ENCODE measurements around the gene C11orf87.
A peak's percentile ranks its signal among the peaks of the same experiment; 100 is the strongest.

C11orf87 gene

GRCh38 chr11:109421981-109422869 lies at the start of gene C11orf87:
TSS of gene C11orf87 (plus strand) at chr11:109422190. CDS start at chr11:109423634, 1,444 bp downstream.
- Histone ChIP-seq H3K9ac (ENCODE audit: low read length in 2 of 2) (no peak within 1 kb of the TSS), H3K27ac (ENCODE audit: low read length) (no peak within 1 kb of the TSS), H3K36me3 (ENCODE audit: control insufficient read depth in 2 of 2, insufficient read depth in 2 of 2, low read length in 2 of 2) (no peaks in the 10 kb centered on the region), H3K4me1 (ENCODE audit: control insufficient read depth, insufficient read depth, low read length) (peaks cover 7% of the 10 kb centered on the region), H3K4me3 (ENCODE audit: low read length in 2 of 2) (peak within 1 kb of the TSS; percentile 34 to 57), H3K9me3 (ENCODE audit: control insufficient read depth in 2 of 2, low read length in 2 of 2) (no peaks in the 10 kb centered on the region), H3K27me3 (ENCODE audit: control insufficient read depth in 1 of 2, insufficient read depth in 2 of 2, low read length in 2 of 2) (peaks cover 19 to 22% of the 10 kb centered on the region in 2 donors)

DNA sequence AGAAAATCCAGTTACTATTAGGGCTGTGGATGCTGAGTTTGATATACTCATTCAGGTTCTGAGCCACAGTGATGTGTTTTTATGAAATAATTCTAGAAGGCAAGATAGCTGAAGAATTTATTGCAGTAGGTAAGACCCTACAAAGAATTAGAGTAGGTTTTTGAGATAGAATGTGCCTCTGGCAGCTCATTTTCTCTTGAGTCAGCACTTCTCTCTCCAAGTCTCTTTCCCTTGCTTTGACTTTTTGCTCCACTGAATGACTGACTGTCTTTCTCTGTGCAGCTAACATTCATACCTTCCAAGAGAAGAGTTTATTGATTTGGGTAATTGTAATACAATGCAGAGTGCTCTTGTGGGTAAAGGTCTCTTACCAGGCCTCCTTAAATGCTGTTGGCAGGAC lies 48.0 kb upstream of the C11orf87 start:
- Histone ChIP-seq H3K9ac (ENCODE audit: low read length in 2 of 2) (no peak overlapping the region), H3K27ac (ENCODE audit: low read length) (no peak overlapping the region), H3K27me3 (ENCODE audit: control insufficient read depth in 1 of 2, insufficient read depth in 2 of 2, low read length in 2 of 2) (no peaks in the 10 kb centered on the region), H3K36me3 (ENCODE audit: control insufficient read depth in 2 of 2, insufficient read depth in 2 of 2, low read length in 2 of 2) (no peaks in the 10 kb centered on the region), H3K4me3 (ENCODE audit: low read length in 2 of 2) (no peak overlapping the region), H3K9me3 (ENCODE audit: control insufficient read depth in 2 of 2, low read length in 2 of 2) (no peaks in the 10 kb centered on the region), H3K4me1 (ENCODE audit: control insufficient read depth, insufficient read depth, low read length) (peaks cover 4% of the 10 kb centered on the region)

GRCh38 chr11:109374441-109374840 lies 47.5 kb upstream of the C11orf87 start:
- Histone ChIP-seq H3K4me1 (ENCODE audit: control insufficient read depth, insufficient read depth, low read length) (peaks cover 4% of the 10 kb centered on the region), H3K4me3 (ENCODE audit: low read length in 2 of 2) (no peak overlapping the region), H3K9ac (ENCODE audit: low read length in 2 of 2) (no peak overlapping the region)

DNA sequence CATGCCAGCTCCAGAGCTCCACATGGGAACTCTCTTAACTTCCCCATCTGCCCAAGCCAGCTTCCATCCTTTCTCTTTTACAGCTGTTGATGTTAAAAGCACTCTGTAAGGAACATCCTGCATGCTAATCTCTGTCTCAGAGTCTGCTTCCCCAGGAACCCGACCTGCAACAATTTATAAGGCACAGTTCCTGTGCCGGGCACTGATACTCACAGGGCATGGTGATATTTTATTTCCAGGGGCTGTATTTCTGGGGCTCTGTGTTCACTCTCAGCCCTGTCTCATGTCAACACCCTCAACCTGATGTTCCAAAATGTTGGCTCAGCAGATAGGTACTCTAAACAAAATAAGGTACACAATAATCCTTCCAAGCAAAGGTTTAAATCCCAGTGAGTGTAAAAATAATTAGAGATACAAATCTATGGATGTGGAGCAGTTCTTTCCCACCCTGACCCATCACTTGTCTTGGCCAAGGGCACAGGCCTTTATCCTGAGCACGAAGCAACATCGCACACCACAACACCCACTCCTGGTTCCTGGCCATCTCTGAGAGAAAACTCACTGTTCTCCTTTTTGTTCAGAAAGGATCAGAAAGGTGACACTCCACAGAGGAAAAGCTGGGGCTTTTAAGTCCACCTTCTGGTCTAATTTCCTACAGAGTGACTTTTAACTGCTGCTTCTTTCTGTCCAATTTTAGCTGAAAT lies 44.8 kb upstream of the C11orf87 start:
- H3K9me3 ChIP-seq (ENCODE audit: control insufficient read depth in 2 of 2, low read length in 2 of 2): no peaks in the 10 kb centered on the region
- H3K9ac ChIP-seq (ENCODE audit: low read length in 2 of 2): no peak overlapping the region
- H3K4me3 ChIP-seq (ENCODE audit: low read length in 2 of 2): no peak overlapping the region
- H3K4me1 ChIP-seq (ENCODE audit: control insufficient read depth, insufficient read depth, low read length): peaks cover 4% of the 10 kb centered on the region
- H3K27ac ChIP-seq (ENCODE audit: low read length): no peak overlapping the region
- H3K27me3 ChIP-seq (ENCODE audit: control insufficient read depth in 1 of 2, insufficient read depth in 2 of 2, low read length in 2 of 2): no peaks in the 10 kb centered on the region
- H3K36me3 ChIP-seq (ENCODE audit: control insufficient read depth in 2 of 2, insufficient read depth in 2 of 2, low read length in 2 of 2): no peaks in the 10 kb centered on the region

More at GRCh38 chr11:109374441-109374840, 47.5 kb upstream of the C11orf87 start:
- no peaks in the 10 kb centered on the region for H3K27me3 ChIP-seq (ENCODE audit: control insufficient read depth in 1 of 2, insufficient read depth in 2 of 2, low read length in 2 of 2)
- H3K9me3 ChIP-seq (ENCODE audit: control insufficient read depth in 2 of 2, low read length in 2 of 2): no peaks in the 10 kb centered on the region
- no peak overlapping the region for H3K27ac ChIP-seq (ENCODE audit: low read length)
- no peaks in the 10 kb centered on the region for H3K36me3 ChIP-seq (ENCODE audit: control insufficient read depth in 2 of 2, insufficient read depth in 2 of 2, low read length in 2 of 2)

- Histone ChIP-seq H3K27ac (ENCODE audit: low read length) (no peak overlapping the region), H3K27me3 (ENCODE audit: control insufficient read depth in 1 of 2, insufficient read depth in 2 of 2, low read length in 2 of 2) (no peaks in the 10 kb centered on the region), H3K4me3 (ENCODE audit: low read length in 2 of 2) (no peak overlapping the region), H3K9ac (ENCODE audit: low read length in 2 of 2) (no peak overlapping the region), H3K9me3 (ENCODE audit: control insufficient read depth in 2 of 2, low read length in 2 of 2) (no peaks in the 10 kb centered on the region), H3K4me1 (ENCODE audit: control insufficient read depth, insufficient read depth, low read length) (peaks cover 4% of the 10 kb centered on the region), H3K36me3 (ENCODE audit: control insufficient read depth in 2 of 2, insufficient read depth in 2 of 2, low read length in 2 of 2) (no peaks in the 10 kb centered on the region)
Observed at GRCh38 chr11:109378034-109378433, 44.0 kb upstream of the C11orf87 start.

- no peaks in the 10 kb centered on the region for H3K4me1 ChIP-seq (ENCODE audit: control insufficient read depth, insufficient read depth, low read length)
- H3K27ac ChIP-seq (ENCODE audit: low read length): no peak overlapping the region
- H3K4me3 ChIP-seq (ENCODE audit: low read length in 2 of 2): no peak overlapping the region
- no peaks in the 10 kb centered on the region for H3K9me3 ChIP-seq (ENCODE audit: control insufficient read depth in 2 of 2, low read length in 2 of 2)
- H3K9ac ChIP-seq (ENCODE audit: low read length in 2 of 2): no peak overlapping the region
- H3K36me3 ChIP-seq (ENCODE audit: control insufficient read depth in 2 of 2, insufficient read depth in 2 of 2, low read length in 2 of 2): no peaks in the 10 kb centered on the region
- no peaks in the 10 kb centered on the region for H3K27me3 ChIP-seq (ENCODE audit: control insufficient read depth in 1 of 2, insufficient read depth in 2 of 2, low read length in 2 of 2)
Observed at GRCh38 chr11:109383306-109383705, 38.7 kb upstream of the C11orf87 start.

DNA sequence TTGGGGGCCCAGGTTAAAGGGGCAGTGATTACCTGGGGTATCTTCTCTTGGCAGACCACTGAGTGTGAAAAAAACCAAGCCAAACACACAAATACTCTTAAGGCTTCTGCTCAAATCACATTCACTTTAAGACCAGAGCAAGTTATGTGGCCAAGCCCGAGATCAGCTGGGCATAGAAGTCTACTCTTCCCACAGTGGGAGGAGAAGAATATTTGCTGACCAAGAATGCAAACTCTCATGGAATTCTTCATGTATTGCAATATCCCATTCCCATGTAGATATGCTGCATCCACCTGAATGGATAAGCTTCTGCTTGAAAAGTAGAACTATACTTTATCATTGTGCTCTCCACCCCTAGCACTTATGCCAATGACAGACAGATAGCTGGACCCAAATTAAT lies 37.1 kb upstream of the C11orf87 start:
- Histone ChIP-seq H3K9me3 (ENCODE audit: control insufficient read depth in 2 of 2, low read length in 2 of 2) (no peaks in the 10 kb centered on the region), H3K9ac (ENCODE audit: low read length in 2 of 2) (no peak overlapping the region), H3K36me3 (ENCODE audit: control insufficient read depth in 2 of 2, insufficient read depth in 2 of 2, low read length in 2 of 2) (no peaks in the 10 kb centered on the region), H3K27ac (ENCODE audit: low read length) (no peak overlapping the region), H3K4me3 (ENCODE audit: low read length in 2 of 2) (no peak overlapping the region), H3K27me3 (ENCODE audit: control insufficient read depth in 1 of 2, insufficient read depth in 2 of 2, low read length in 2 of 2) (no peaks in the 10 kb centered on the region), H3K4me1 (ENCODE audit: control insufficient read depth, insufficient read depth, low read length) (no peaks in the 10 kb centered on the region)

DNA sequence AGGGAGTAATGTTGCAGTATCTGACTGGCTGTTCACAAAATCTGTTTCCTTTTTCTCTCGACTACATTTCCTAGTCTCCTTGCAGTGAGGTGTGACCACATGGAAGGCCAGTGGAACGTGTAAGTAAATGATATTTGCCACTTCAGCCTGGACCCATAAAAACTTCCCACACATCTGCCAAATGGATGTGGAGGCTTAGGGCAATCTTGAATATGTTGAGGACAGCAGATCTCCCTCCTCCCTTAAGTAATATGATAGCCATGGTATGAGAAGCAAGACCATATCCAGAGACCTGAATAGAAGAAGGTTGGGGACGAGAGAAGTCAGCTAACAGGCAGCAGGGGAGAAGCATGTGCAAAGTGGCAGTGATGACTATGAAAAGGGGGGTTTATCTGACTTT lies 33.0 kb upstream of the C11orf87 start:
- H3K9ac ChIP-seq (ENCODE audit: low read length in 2 of 2): no peak overlapping the region
- H3K9me3 ChIP-seq (ENCODE audit: control insufficient read depth in 2 of 2, low read length in 2 of 2): no peaks in the 10 kb centered on the region
- H3K4me3 ChIP-seq (ENCODE audit: low read length in 2 of 2): no peak overlapping the region
- H3K27me3 ChIP-seq (ENCODE audit: control insufficient read depth in 1 of 2, insufficient read depth in 2 of 2, low read length in 2 of 2): no peaks in the 10 kb centered on the region
- H3K36me3 ChIP-seq (ENCODE audit: control insufficient read depth in 2 of 2, insufficient read depth in 2 of 2, low read length in 2 of 2): no peaks in the 10 kb centered on the region
- H3K4me1 ChIP-seq (ENCODE audit: control insufficient read depth, insufficient read depth, low read length): no peaks in the 10 kb centered on the region
- no peak overlapping the region for H3K27ac ChIP-seq (ENCODE audit: low read length)

DNA sequence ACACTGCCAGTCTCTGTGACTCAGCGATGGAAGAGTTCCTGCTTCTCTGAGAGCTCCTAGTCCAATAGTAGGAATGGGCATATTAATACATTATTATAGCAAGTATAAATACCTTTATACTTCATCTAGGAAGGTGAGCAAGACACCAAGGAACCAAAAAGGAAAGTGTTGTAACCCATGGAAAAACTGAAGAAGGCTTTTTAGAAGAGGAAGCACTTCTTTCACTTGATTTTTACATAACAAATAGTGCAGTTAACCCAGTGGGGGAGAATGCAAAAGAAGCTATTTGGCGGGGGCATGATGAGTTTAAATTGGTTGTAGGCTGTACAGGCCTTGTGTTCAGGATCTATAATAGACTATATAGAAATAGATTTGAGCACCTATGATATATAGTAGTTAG lies 31.2 kb upstream of the C11orf87 start:
- Histone ChIP-seq H3K4me1 (ENCODE audit: control insufficient read depth, insufficient read depth, low read length) (no peaks in the 10 kb centered on the region), H3K36me3 (ENCODE audit: control insufficient read depth in 2 of 2, insufficient read depth in 2 of 2, low read length in 2 of 2) (no peaks in the 10 kb centered on the region), H3K9ac (ENCODE audit: low read length in 2 of 2) (no peak overlapping the region), H3K27ac (ENCODE audit: low read length) (no peak overlapping the region), H3K9me3 (ENCODE audit: control insufficient read depth in 2 of 2, low read length in 2 of 2) (no peaks in the 10 kb centered on the region), H3K27me3 (ENCODE audit: control insufficient read depth in 1 of 2, insufficient read depth in 2 of 2, low read length in 2 of 2) (no peaks in the 10 kb centered on the region), H3K4me3 (ENCODE audit: low read length in 2 of 2) (no peak overlapping the region)

DNA sequence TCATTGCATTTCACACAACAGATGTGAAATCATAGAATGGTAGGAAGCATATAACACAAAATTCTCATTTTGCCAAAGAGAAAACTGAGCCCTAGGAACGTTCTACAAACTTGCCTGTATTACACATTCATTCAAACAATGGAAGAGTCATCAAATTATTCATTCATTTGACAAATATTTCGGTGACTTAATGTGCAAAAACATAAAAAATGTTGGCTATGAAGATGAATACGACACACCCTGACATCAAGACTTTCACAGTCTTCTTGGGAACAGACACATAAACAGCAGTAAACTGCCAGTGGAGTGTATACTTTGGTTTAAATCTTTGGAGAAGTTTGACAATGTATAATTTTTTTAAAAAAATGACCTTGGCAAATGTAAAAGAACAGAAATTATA lies 20.4 kb upstream of the C11orf87 start:
- H3K36me3 ChIP-seq (ENCODE audit: control insufficient read depth in 2 of 2, insufficient read depth in 2 of 2, low read length in 2 of 2): no peaks in the 10 kb centered on the region
- H3K9me3 ChIP-seq (ENCODE audit: control insufficient read depth in 2 of 2, low read length in 2 of 2): peaks cover 0 to 3% of the 10 kb centered on the region in 2 donors
- H3K4me3 ChIP-seq (ENCODE audit: low read length in 2 of 2): no peak overlapping the region
- H3K27me3 ChIP-seq (ENCODE audit: control insufficient read depth in 1 of 2, insufficient read depth in 2 of 2, low read length in 2 of 2): no peaks in the 10 kb centered on the region
- no peak overlapping the region for H3K9ac ChIP-seq (ENCODE audit: low read length in 2 of 2)
- no peak overlapping the region for H3K27ac ChIP-seq (ENCODE audit: low read length)
- no peaks in the 10 kb centered on the region for H3K4me1 ChIP-seq (ENCODE audit: control insufficient read depth, insufficient read depth, low read length)

DNA sequence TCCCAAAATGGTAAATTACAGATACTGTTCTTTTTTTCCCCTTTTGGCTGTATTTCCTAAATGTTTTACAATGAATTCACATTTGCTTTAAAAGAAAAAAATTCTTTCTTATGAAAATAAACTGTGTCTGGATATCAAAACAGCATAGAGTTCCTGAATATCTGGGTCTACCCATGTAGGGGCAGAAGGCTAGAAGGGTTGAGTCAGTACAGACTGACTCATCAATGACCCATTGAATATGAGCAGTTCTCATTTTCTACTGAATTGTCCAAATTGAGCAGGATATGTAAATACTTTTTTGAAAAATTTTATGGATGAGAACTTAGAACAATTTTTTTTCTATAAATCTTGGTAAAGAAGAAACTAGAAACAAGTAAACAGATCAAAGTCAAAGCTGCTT lies 16.3 kb upstream of the C11orf87 start:
- Histone ChIP-seq H3K4me3 (ENCODE audit: low read length in 2 of 2) (no peak overlapping the region), H3K36me3 (ENCODE audit: control insufficient read depth in 2 of 2, insufficient read depth in 2 of 2, low read length in 2 of 2) (no peaks in the 10 kb centered on the region), H3K9ac (ENCODE audit: low read length in 2 of 2) (no peak overlapping the region), H3K4me1 (ENCODE audit: control insufficient read depth, insufficient read depth, low read length) (no peaks in the 10 kb centered on the region), H3K27me3 (ENCODE audit: control insufficient read depth in 1 of 2, insufficient read depth in 2 of 2, low read length in 2 of 2) (no peaks in the 10 kb centered on the region), H3K27ac (ENCODE audit: low read length) (no peak overlapping the region), H3K9me3 (ENCODE audit: control insufficient read depth in 2 of 2, low read length in 2 of 2) (no peaks in the 10 kb centered on the region)

Measured in stomach smooth muscle (tissue), 2 donors.